Activated T-helper 2 cell treated with anti-CD3 and anti-CD28 coated beads, Interferon-gamma antibody, Interleukin-2, Interleukin-4, amounts not matched to agents 10 μg/mL and 5 μg/mL and 100 μg/mL, durations not matched to agents 14 hours and 24 hours and 36 hours (primary cell): ENCODE measurements around the gene PLXNB1. TPM values are rescaled to one million over a fixed set of nuclear protein-coding genes. Genes with fewer than 3 reads are reported as not detected.

ENCODE experiments used
- DNase-seq: peaks from one replicate; pipeline ENCODE4 v3.0.0; 2021; ENCODE audit warnings: low spot score
- H3K27ac Mint-ChIP-seq: one replicate; pipeline ENCODE4 v1.8.0; 2021; ENCODE audit warnings: mixed read lengths
- H3K27me3 Mint-ChIP-seq: one replicate; pipeline ENCODE4 v1.8.0; 2021; ENCODE audit warnings: low read depth, mixed read lengths
- H3K36me3 Mint-ChIP-seq: one replicate; pipeline ENCODE4 v1.8.0; 2021; ENCODE audit warnings: low read depth, mixed read lengths
- H3K4me1 Mint-ChIP-seq: one replicate; pipeline ENCODE4 v1.8.0; 2021; ENCODE audit warnings: low read depth, mixed read lengths
- H3K4me3 Mint-ChIP-seq: one replicate; pipeline ENCODE4 v1.8.0; 2021; ENCODE audit warnings: low read depth, mild to moderate bottlenecking, moderate library complexity, mixed read lengths
- H3K9me3 Mint-ChIP-seq: one replicate; pipeline ENCODE4 v1.8.0; 2021; ENCODE audit warnings: mixed read lengths
- intact Hi-C: fragments of 100-400 bp; cut with micrococcal nuclease; formaldehyde crosslinking; loops from one replicate; pipeline ENCODE4 v1.15.1; 2023
- total RNA-seq: library from RNA; stranded (reverse); gene quantifications from 2 replicates; pipeline ENCODE4 v1.2.3, GENCODE V29; 2022

Gene PLXNB1
- total RNA-seq, 1 donor from 2014 or later, result 7.0 TPM

GRCh38 chr3:48418140-48418539, 11.7 kb downstream of the PLXNB1 start:
- Mint-ChIP-seq H3K4me3 (no peak overlapping the region), H3K9me3 (no peaks in the 10 kb centered on the region), H3K36me3 (no peaks in the 10 kb centered on the region), H3K4me1 (no peaks in the 10 kb centered on the region), H3K27me3 (no peaks in the 10 kb centered on the region), H3K27ac (no peak overlapping the region)
- no peak for DNase-seq
- intact Hi-C loops, result no loop called here

GRCh38 chr3:48417529-48418108, 12.3 kb downstream of the PLXNB1 start:
- Mint-ChIP-seq H3K4me3 (no peak overlapping the region), H3K27me3 (no peaks in the 10 kb centered on the region), H3K9me3 (no peaks in the 10 kb centered on the region), H3K4me1 (no peaks in the 10 kb centered on the region), H3K36me3 (no peaks in the 10 kb centered on the region), H3K27ac (no peak overlapping the region)
- intact Hi-C loops, result no loop called here
- DNase-seq, result no peak

- Mint-ChIP-seq H3K4me3 (no peak overlapping the region), H3K9me3 (no peaks in the 10 kb centered on the region), H3K4me1 (no peaks in the 10 kb centered on the region), H3K36me3 (no peaks in the 10 kb centered on the region), H3K27me3 (no peaks in the 10 kb centered on the region), H3K27ac (no peak overlapping the region)
- intact Hi-C loops, result no loop called here
- DNase-seq, result no peak
Observed at GRCh38 chr3:48416546-48416945, 13.3 kb downstream of the PLXNB1 start.

- Mint-ChIP-seq H3K9me3 (no peaks in the 10 kb centered on the region), H3K4me1 (no peaks in the 10 kb centered on the region), H3K4me3 (no peak overlapping the region), H3K27me3 (no peaks in the 10 kb centered on the region), H3K36me3 (no peaks in the 10 kb centered on the region), H3K27ac (no peak overlapping the region)
- DNase-seq, result no peak
- intact Hi-C loops, result no loop called here
Observed at GRCh38 chr3:48416091-48416505, 13.8 kb downstream of the PLXNB1 start.

GRCh38 chr3:48415251-48415953, 14.5 kb downstream of the PLXNB1 start:
- no peak for DNase-seq
- Mint-ChIP-seq H3K9me3 (no peaks in the 10 kb centered on the region), H3K36me3 (no peaks in the 10 kb centered on the region), H3K27me3 (no peaks in the 10 kb centered on the region), H3K27ac (no peak overlapping the region), H3K4me3 (no peak overlapping the region), H3K4me1 (no peaks in the 10 kb centered on the region)
- intact Hi-C loops, result no loop called here

- no peak for DNase-seq
Observed at GRCh38 chr3:48414376-48415250, 15.3 kb downstream of the PLXNB1 start.

GRCh38 chr3:48413611-48414010, 16.3 kb downstream of the PLXNB1 start:
- intact Hi-C loops, result no loop called here
- H3K4me3 Mint-ChIP-seq, result no peak overlapping the region
- H3K27me3 Mint-ChIP-seq, result no peaks in the 10 kb centered on the region
- no peaks in the 10 kb centered on the region for H3K36me3 Mint-ChIP-seq
- no peak overlapping the region for H3K27ac Mint-ChIP-seq
- H3K4me1 Mint-ChIP-seq, result no peaks in the 10 kb centered on the region
- DNase-seq, result no peak
- no peaks in the 10 kb centered on the region for H3K9me3 Mint-ChIP-seq

More at GRCh38 chr3:48414376-48415250, 15.3 kb downstream of the PLXNB1 start:
- H3K27ac Mint-ChIP-seq, result no peak overlapping the region
- H3K4me3 Mint-ChIP-seq, result no peak overlapping the region
- H3K9me3 Mint-ChIP-seq, result no peaks in the 10 kb centered on the region
- H3K4me1 Mint-ChIP-seq, result no peaks in the 10 kb centered on the region
- no peaks in the 10 kb centered on the region for H3K36me3 Mint-ChIP-seq
- H3K27me3 Mint-ChIP-seq, result no peaks in the 10 kb centered on the region
- intact Hi-C loops, result no loop called here

GRCh38 chr3:48413086-48413485, 16.8 kb downstream of the PLXNB1 start:
- H3K27ac Mint-ChIP-seq, result no peak overlapping the region
- no peaks in the 10 kb centered on the region for H3K36me3 Mint-ChIP-seq
- no peak for DNase-seq
- H3K4me3 Mint-ChIP-seq, result no peak overlapping the region
- no peaks in the 10 kb centered on the region for H3K4me1 Mint-ChIP-seq
- H3K9me3 Mint-ChIP-seq, result no peaks in the 10 kb centered on the region
- no peaks in the 10 kb centered on the region for H3K27me3 Mint-ChIP-seq
- intact Hi-C loops, result no loop called here

GRCh38 chr3:48412375-48413001, 17.4 kb downstream of the PLXNB1 start:
- DNase-seq, result no peak
- intact Hi-C loops, result no loop called here
- Mint-ChIP-seq H3K4me3 (no peak overlapping the region), H3K9me3 (no peaks in the 10 kb centered on the region), H3K27ac (no peak overlapping the region), H3K4me1 (no peaks in the 10 kb centered on the region), H3K36me3 (no peaks in the 10 kb centered on the region), H3K27me3 (no peaks in the 10 kb centered on the region)

GRCh38 chr3:48411606-48412374, 18.1 kb downstream of the PLXNB1 start:
- H3K9me3 Mint-ChIP-seq, result no peaks in the 10 kb centered on the region
- no peak overlapping the region for H3K4me3 Mint-ChIP-seq
- no peak for DNase-seq
- intact Hi-C loops, result no loop called here
- no peaks in the 10 kb centered on the region for H3K27me3 Mint-ChIP-seq
- H3K36me3 Mint-ChIP-seq, result no peaks in the 10 kb centered on the region
- H3K27ac Mint-ChIP-seq, result no peak overlapping the region
- H3K4me1 Mint-ChIP-seq, result no peaks in the 10 kb centered on the region

- Mint-ChIP-seq H3K9me3 (no peaks in the 10 kb centered on the region), H3K27ac (no peak overlapping the region), H3K27me3 (no peaks in the 10 kb centered on the region), H3K4me3 (no peak overlapping the region), H3K36me3 (no peaks in the 10 kb centered on the region), H3K4me1 (no peaks in the 10 kb centered on the region)
- DNase-seq, result no peak
- intact Hi-C loops, result no loop called here
Observed at GRCh38 chr3:48411041-48411588, 18.8 kb downstream of the PLXNB1 start.
